ENCODE data around the gene RANBP1.

- no peak for TF ChIP-seq CTCF (IDR thresholded peaks at IDR 0.05 in 4 of 5, conservative IDR thresholded peaks at IDR 0.05 in 1 of 5)
- TF ChIP-seq POLR2A (IDR thresholded peaks at IDR 0.05), result no peak
Measured at GRCh38 chr22:20112623-20113511, 3.0 kb upstream of the RANBP1 start.

Measured in gastrocnemius medialis (tissue), 4 donors.